ENCODE results near the gene KAZN. TPM values are rescaled to one million over a fixed set of nuclear protein-coding genes. Genes with fewer than 3 reads are reported as not detected.

Gene KAZN
- 5.1 TPM for total RNA-seq
- polyA plus RNA-seq (ENCODE audit: insufficient read depth in 1 of 8, insufficient read length in 8 of 8, low replicate concordance in 1 of 8): 10 to 100 TPM; 11.7 to 17.4 (median 14.5) TPM
- long read RNA-seq, donor 1, partial matches to known transcripts: 0 of 2 reads
- long read RNA-seq, donor 1, other reads (novel, unspliced or antisense): 0 of 2 reads
- long read RNA-seq, donor 2: 0 reads
- long read RNA-seq, donor 3, partial matches to known transcripts: 0 of 5 reads
- long read RNA-seq, donor 3, other reads (novel, unspliced or antisense): 0 of 5 reads
- long read RNA-seq, donor 4, partial matches to known transcripts: 0 of 2 reads
- long read RNA-seq, donor 4, other reads (novel, unspliced or antisense): 0 of 2 reads
- long read RNA-seq, donor 5, transcript KAZN-201 (8 exons, 3,838 nt): major isoform, 5 of 8 reads
- long read RNA-seq, donor 5, partial matches to known transcripts: 0 of 8 reads
- long read RNA-seq, donor 5, other reads (novel, unspliced or antisense): 0 of 8 reads
- long read RNA-seq, donor 6, partial matches to known transcripts: 0 of 7 reads
- long read RNA-seq, donor 6, other reads (novel, unspliced or antisense): 0 of 7 reads
- long read RNA-seq, donor 7: 0 reads
- long read RNA-seq, donor 8: 0 reads
- long read RNA-seq, donor 9, partial matches to known transcripts: 0 of 2 reads
- long read RNA-seq, donor 9, other reads (novel, unspliced or antisense): 0 of 2 reads
- long read RNA-seq, donor 10, partial matches to known transcripts: 0 of 2 reads
- long read RNA-seq, donor 10, other reads (novel, unspliced or antisense): 0 of 2 reads
- long read RNA-seq, donor 11, partial matches to known transcripts: 0 of 1 reads
- long read RNA-seq, donor 11, other reads (novel, unspliced or antisense): 0 of 1 reads

GRCh38 chr1:14598498-14599182 is at the start of gene KAZN:
KAZN (plus strand) TSS chr1:14598685.
- H3K4me3 ChIP-seq (ENCODE audit: low read length): peak within 1 kb of the TSS; percentile 51
- peaks cover 40% of the 10 kb centered on the region for H3K27me3 ChIP-seq (ENCODE audit: control insufficient read depth, insufficient read depth, low read length)
- H3K36me3 ChIP-seq (ENCODE audit: control insufficient read depth, insufficient read depth, low read length): no peaks in the 10 kb centered on the region
- no peak within 1 kb of the TSS for H3K27ac ChIP-seq (ENCODE audit: low read length)
- DNase-seq: peak; percentile 63
- H3K9me3 ChIP-seq (replicated peaks; ENCODE audit: control insufficient read depth, low read depth, low read length): no peaks in the 10 kb centered on the region
- peaks cover 28% of the 10 kb centered on the region for H3K4me1 ChIP-seq (ENCODE audit: control insufficient read depth, insufficient read depth, low read length)
- 0% methylated on average over 81 of the region's 81 CpGs for whole genome bisulfite sequencing (ENCODE audit: insufficient coverage)

- DNase-seq: no peak
- Histone ChIP-seq H3K4me3 (ENCODE audit: low read length) (no peak overlapping the region), H3K9me3 (replicated peaks; ENCODE audit: control insufficient read depth, low read depth, low read length) (no peaks in the 10 kb centered on the region), H3K27me3 (ENCODE audit: control insufficient read depth, insufficient read depth, low read length) (peaks cover 9% of the 10 kb centered on the region), H3K36me3 (ENCODE audit: control insufficient read depth, insufficient read depth, low read length) (no peaks in the 10 kb centered on the region), H3K27ac (ENCODE audit: low read length) (no peak overlapping the region), H3K4me1 (ENCODE audit: control insufficient read depth, insufficient read depth, low read length) (no peaks in the 10 kb centered on the region)
- WGBS (ENCODE audit: insufficient coverage): 91% methylated on average over 1 of the region's 3 CpGs
Observed at GRCh38 chr1:14549897-14550620, 48.4 kb upstream of the KAZN start.

- no peak overlapping the region for H3K27ac ChIP-seq (ENCODE audit: low read length)
- DNase-seq: no peak
- H3K9me3 ChIP-seq (replicated peaks; ENCODE audit: control insufficient read depth, low read depth, low read length): no peaks in the 10 kb centered on the region
- H3K27me3 ChIP-seq (ENCODE audit: control insufficient read depth, insufficient read depth, low read length): peaks cover 6% of the 10 kb centered on the region
- H3K4me3 ChIP-seq (ENCODE audit: low read length): no peak overlapping the region
- no peaks in the 10 kb centered on the region for H3K36me3 ChIP-seq (ENCODE audit: control insufficient read depth, insufficient read depth, low read length)
- no peaks in the 10 kb centered on the region for H3K4me1 ChIP-seq (ENCODE audit: control insufficient read depth, insufficient read depth, low read length)
- no CpG with 5 or more reads among the region's 8 CpGs for WGBS (ENCODE audit: insufficient coverage)
Observed at GRCh38 chr1:14551386-14551785, 47.1 kb upstream of the KAZN start.

- Histone ChIP-seq H3K4me1 (ENCODE audit: control insufficient read depth, insufficient read depth, low read length) (no peaks in the 10 kb centered on the region), H3K36me3 (ENCODE audit: control insufficient read depth, insufficient read depth, low read length) (no peaks in the 10 kb centered on the region), H3K4me3 (ENCODE audit: low read length) (no peak overlapping the region), H3K27ac (ENCODE audit: low read length) (no peak overlapping the region), H3K9me3 (replicated peaks; ENCODE audit: control insufficient read depth, low read depth, low read length) (no peaks in the 10 kb centered on the region), H3K27me3 (ENCODE audit: control insufficient read depth, insufficient read depth, low read length) (peaks cover 6% of the 10 kb centered on the region)
- DNase-seq: peak; percentile 11
- 66% methylated on average over 4 of the region's 11 CpGs for WGBS (ENCODE audit: insufficient coverage)
Observed at GRCh38 chr1:14552246-14552965, 46.1 kb upstream of the KAZN start.

GRCh38 chr1:14553711-14554110 is 44.8 kb upstream of the KAZN start:
- Histone ChIP-seq H3K27me3 (ENCODE audit: control insufficient read depth, insufficient read depth, low read length) (peaks cover 6% of the 10 kb centered on the region), H3K9me3 (replicated peaks; ENCODE audit: control insufficient read depth, low read depth, low read length) (no peaks in the 10 kb centered on the region), H3K27ac (ENCODE audit: low read length) (no peak overlapping the region), H3K4me3 (ENCODE audit: low read length) (no peak overlapping the region), H3K4me1 (ENCODE audit: control insufficient read depth, insufficient read depth, low read length) (no peaks in the 10 kb centered on the region), H3K36me3 (ENCODE audit: control insufficient read depth, insufficient read depth, low read length) (no peaks in the 10 kb centered on the region)
- DNase-seq: no peak
- 65% methylated on average over 6 of the region's 7 CpGs for WGBS (ENCODE audit: insufficient coverage)

- Histone ChIP-seq H3K27ac (ENCODE audit: low read length) (no peak overlapping the region), H3K36me3 (ENCODE audit: control insufficient read depth, insufficient read depth, low read length) (no peaks in the 10 kb centered on the region), H3K4me3 (ENCODE audit: low read length) (no peak overlapping the region), H3K4me1 (ENCODE audit: control insufficient read depth, insufficient read depth, low read length) (no peaks in the 10 kb centered on the region), H3K9me3 (replicated peaks; ENCODE audit: control insufficient read depth, low read depth, low read length) (no peaks in the 10 kb centered on the region), H3K27me3 (ENCODE audit: control insufficient read depth, insufficient read depth, low read length) (peaks cover 6% of the 10 kb centered on the region)
- WGBS (ENCODE audit: insufficient coverage): no CpG with 5 or more reads among the region's 2 CpGs
- no peak for DNase-seq
Observed at GRCh38 chr1:14555091-14555490, 43.4 kb upstream of the KAZN start.

- H3K4me1 ChIP-seq (ENCODE audit: control insufficient read depth, insufficient read depth, low read length): no peaks in the 10 kb centered on the region
- no peak overlapping the region for H3K27ac ChIP-seq (ENCODE audit: low read length)
- H3K4me3 ChIP-seq (ENCODE audit: low read length): no peak overlapping the region
- DNase-seq: no peak
- H3K27me3 ChIP-seq (ENCODE audit: control insufficient read depth, insufficient read depth, low read length): no peaks in the 10 kb centered on the region
- no peaks in the 10 kb centered on the region for H3K9me3 ChIP-seq (replicated peaks; ENCODE audit: control insufficient read depth, low read depth, low read length)
- H3K36me3 ChIP-seq (ENCODE audit: control insufficient read depth, insufficient read depth, low read length): no peaks in the 10 kb centered on the region
- 86% methylated on average over 6 of the region's 8 CpGs for WGBS (ENCODE audit: insufficient coverage)
Observed at GRCh38 chr1:14561014-14561693, 37.3 kb upstream of the KAZN start.

- H3K36me3 ChIP-seq (ENCODE audit: control insufficient read depth, insufficient read depth, low read length): no peaks in the 10 kb centered on the region
- H3K4me1 ChIP-seq (ENCODE audit: control insufficient read depth, insufficient read depth, low read length): no peaks in the 10 kb centered on the region
- H3K27ac ChIP-seq (ENCODE audit: low read length): no peak overlapping the region
- H3K27me3 ChIP-seq (ENCODE audit: control insufficient read depth, insufficient read depth, low read length): no peaks in the 10 kb centered on the region
- WGBS (ENCODE audit: insufficient coverage): no CpG with 5 or more reads among the region's 2 CpGs
- no peak overlapping the region for H3K4me3 ChIP-seq (ENCODE audit: low read length)
- DNase-seq: no peak
- peaks cover 4% of the 10 kb centered on the region for H3K9me3 ChIP-seq (replicated peaks; ENCODE audit: control insufficient read depth, low read depth, low read length)
Observed at GRCh38 chr1:14565090-14565489, 33.4 kb upstream of the KAZN start.

- DNase-seq: no peak
- Histone ChIP-seq H3K27ac (ENCODE audit: low read length) (no peak overlapping the region), H3K9me3 (replicated peaks; ENCODE audit: control insufficient read depth, low read depth, low read length) (peaks cover 4% of the 10 kb centered on the region), H3K4me3 (ENCODE audit: low read length) (no peak overlapping the region), H3K4me1 (ENCODE audit: control insufficient read depth, insufficient read depth, low read length) (no peaks in the 10 kb centered on the region), H3K36me3 (ENCODE audit: control insufficient read depth, insufficient read depth, low read length) (no peaks in the 10 kb centered on the region), H3K27me3 (ENCODE audit: control insufficient read depth, insufficient read depth, low read length) (no peaks in the 10 kb centered on the region)
- no CpG with 5 or more reads among the region's 2 CpGs for WGBS (ENCODE audit: insufficient coverage)
Observed at GRCh38 chr1:14567056-14567455, 31.4 kb upstream of the KAZN start.
